Subcutaneous adipose tissue (tissue), 4 donors: ENCODE results near the gene DQX1. TPM values are rescaled to one million over a fixed set of nuclear protein-coding genes. Genes with fewer than 3 reads are reported as not detected.

ENCODE experiments used
- CTCF ChIP-seq: fragments of 450-650 bp; IDR thresholded peaks from one replicate; pipeline ENCODE4 v1.5.1; 2016; ENCODE audit warnings: low read depth, mild to moderate bottlenecking, control low read depth, antibody characterized with exemption, moderate library complexity
- total RNA-seq, 4 donors: library from RNA; depleted of rRNA; stranded (reverse); fragments of >200 nt; gene quantifications; one replicate each; pipeline ENCODE4 v1.1.0, GENCODE V29; 2016

The DQX1 gene
- total RNA-seq, 4 donors from 2014 or later = not detected

- TF ChIP-seq CTCF = no peak
These were observed 9.9 kb downstream of the DQX1 start for GRCh38 chr2:74515981-74516633.

- no peak for TF ChIP-seq CTCF
These were observed 10.6 kb downstream of the DQX1 start for GRCh38 chr2:74515271-74515980.

- TF ChIP-seq CTCF = no peak
These were observed 11.4 kb downstream of the DQX1 start, which contains the start of gene TLX2 for GRCh38 chr2:74514368-74515270. TSS of gene TLX2 (plus strand) at chr2:74514450. CDS start at chr2:74514807, 357 bp downstream.

GRCh38 chr2:74513605-74514367 is 12.2 kb downstream of the DQX1 start:
- no peak for TF ChIP-seq CTCF

GRCh38 chr2:74512744-74513604 is 13.1 kb downstream of the DQX1 start:
- no peak for TF ChIP-seq CTCF
